ENCODE results near the gene OR2C3. TPM values are rescaled to one million over a fixed set of nuclear protein-coding genes. Genes with fewer than 3 reads are reported as not detected.

The OR2C3 gene
- total and polyA plus RNA-seq, 2 of the 13 experiments (the other 11 are each of a cell fraction or from before 2014, with no cell fraction given) = not detected

DNA sequence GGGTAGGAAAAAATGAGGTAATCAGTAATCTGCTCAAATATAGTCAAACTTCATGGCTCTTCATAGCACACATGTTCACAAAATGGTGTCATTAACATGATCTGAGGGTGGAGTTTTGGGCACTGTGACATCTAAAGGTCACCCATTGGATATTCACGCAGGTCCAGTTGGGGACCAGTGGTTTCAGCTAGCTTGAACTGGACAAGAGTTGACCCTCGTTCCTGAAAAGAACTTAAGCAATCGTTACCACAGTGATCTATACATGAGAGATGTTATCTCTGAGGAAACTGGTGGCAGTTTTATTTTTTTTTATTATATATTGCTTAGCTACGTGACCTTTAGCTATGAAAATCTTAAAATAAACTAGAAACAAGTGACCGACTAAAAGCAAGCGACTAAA lies 3.0 kb upstream of the OR2C3 start:
- CTCF ChIA-PET (ENCODE audit: low intra/inter-chr PET ratio, low total read pairs) = no interaction called here
- intact Hi-C loops (cut with micrococcal nuclease; ENCODE audit: unreplicated experiment) = no loop called here
- Histone ChIP-seq H3K27me3 (ENCODE audit: control insufficient read depth in 1 of 2, insufficient read depth in 2 of 2, low read length in 2 of 2) (no peaks in the 10 kb centered on the region), H3K36me3 (replicated peaks in 1 of 2; ENCODE audit: control insufficient read depth in 1 of 2, insufficient read depth in 2 of 2, low read length in 2 of 2) (no peaks in the 10 kb centered on the region), H3K4me2 (ENCODE audit: low read depth, low read length) (no peak overlapping the region), H3K9ac (ENCODE audit: insufficient read depth, low read depth, low read length) (no peak overlapping the region), H3K4me1 (ENCODE audit: insufficient read depth, low read length) (no peaks in the 10 kb centered on the region), H2AFZ (ENCODE audit: low read length) (no peak overlapping the region), H3K4me3 (replicated peaks in 1 of 3; ENCODE audit: insufficient read depth in 1 of 3, low read depth in 2 of 3, low read length in 3 of 3) (no peak overlapping the region), H3K27ac (ENCODE audit: extremely low read length, insufficient read depth, low read length) (no peak overlapping the region), H3K79me2 (ENCODE audit: insufficient read depth, low read length) (no peaks in the 10 kb centered on the region), H4K20me1 (ENCODE audit: insufficient read depth, low read length) (no peaks in the 10 kb centered on the region), H3K9me3 (ENCODE audit: low read length) (no peaks in the 10 kb centered on the region)
- DNase-seq (ENCODE audit: low spot score) (no peak), ATAC-seq (no peak), FAIRE-seq (no peak)
- BruUV-seq (replicated peaks) = no TSS peak
- in situ Hi-C loops (cut with HindIII; ENCODE audit: extremely low pct_ligation_motif_present, low pct_unique_long_range_greater_than_20kb) = no loop called here
- WGBS (ENCODE audit: low lambda C conversion rate) = 32% methylated on average over 6 of the region's 6 CpGs
- POLR2A ChIA-PET = no interaction called here
- TF ChIP-seq, protein P1, sequence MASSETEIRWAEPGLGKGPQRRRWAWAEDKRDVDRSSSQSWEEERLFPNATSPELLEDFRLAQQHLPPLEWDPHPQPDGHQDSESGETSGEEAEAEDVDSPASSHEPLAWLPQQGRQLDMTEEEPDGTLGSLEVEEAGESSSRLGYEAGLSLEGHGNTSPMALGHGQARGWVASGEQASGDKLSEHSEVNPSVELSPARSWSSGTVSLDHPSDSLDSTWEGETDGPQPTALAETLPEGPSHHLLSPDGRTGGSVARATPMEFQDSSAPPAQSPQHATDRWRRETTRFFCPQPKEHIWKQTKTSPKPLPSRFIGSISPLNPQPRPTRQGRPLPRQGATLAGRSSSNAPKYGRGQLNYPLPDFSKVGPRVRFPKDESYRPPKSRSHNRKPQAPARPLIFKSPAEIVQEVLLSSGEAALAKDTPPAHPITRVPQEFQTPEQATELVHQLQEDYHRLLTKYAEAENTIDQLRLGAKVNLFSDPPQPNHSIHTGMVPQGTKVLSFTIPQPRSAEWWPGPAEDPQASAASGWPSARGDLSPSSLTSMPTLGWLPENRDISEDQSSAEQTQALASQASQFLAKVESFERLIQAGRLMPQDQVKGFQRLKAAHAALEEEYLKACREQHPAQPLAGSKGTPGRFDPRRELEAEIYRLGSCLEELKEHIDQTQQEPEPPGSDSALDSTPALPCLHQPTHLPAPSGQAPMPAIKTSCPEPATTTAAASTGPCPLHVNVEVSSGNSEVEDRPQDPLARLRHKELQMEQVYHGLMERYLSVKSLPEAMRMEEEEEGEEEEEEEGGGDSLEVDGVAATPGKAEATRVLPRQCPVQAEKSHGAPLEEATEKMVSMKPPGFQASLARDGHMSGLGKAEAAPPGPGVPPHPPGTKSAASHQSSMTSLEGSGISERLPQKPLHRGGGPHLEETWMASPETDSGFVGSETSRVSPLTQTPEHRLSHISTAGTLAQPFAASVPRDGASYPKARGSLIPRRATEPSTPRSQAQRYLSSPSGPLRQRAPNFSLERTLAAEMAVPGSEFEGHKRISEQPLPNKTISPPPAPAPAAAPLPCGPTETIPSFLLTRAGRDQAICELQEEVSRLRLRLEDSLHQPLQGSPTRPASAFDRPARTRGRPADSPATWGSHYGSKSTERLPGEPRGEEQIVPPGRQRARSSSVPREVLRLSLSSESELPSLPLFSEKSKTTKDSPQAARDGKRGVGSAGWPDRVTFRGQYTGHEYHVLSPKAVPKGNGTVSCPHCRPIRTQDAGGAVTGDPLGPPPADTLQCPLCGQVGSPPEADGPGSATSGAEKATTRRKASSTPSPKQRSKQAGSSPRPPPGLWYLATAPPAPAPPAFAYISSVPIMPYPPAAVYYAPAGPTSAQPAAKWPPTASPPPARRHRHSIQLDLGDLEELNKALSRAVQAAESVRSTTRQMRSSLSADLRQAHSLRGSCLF (CRISPR knock-in tag; IDR thresholded peaks at IDR 0.05; ENCODE audit: borderline replicate concordance) = no peak
- no peak for TF ChIP-seq TOPORS (CRISPR knock-in tag; IDR thresholded peaks at IDR 0.05)
- no peak for TF ChIP-seq MAF1 (CRISPR knock-in tag; IDR thresholded peaks at IDR 0.05; ENCODE audit: borderline replicate concordance)
- TF ChIP-seq SMC3 (IDR thresholded peaks at IDR 0.05; ENCODE audit: low read length) = no peak
- no peak for TF ChIP-seq EP300 (IDR thresholded peaks at IDR 0.05; ENCODE audit: low read depth in 2 of 2, low read length in 2 of 2)
- TF ChIP-seq EP300 (CRISPR knock-in tag; IDR thresholded peaks at IDR 0.05; ENCODE audit: borderline replicate concordance) = no peak
- TF ChIP-seq, protein P2, sequence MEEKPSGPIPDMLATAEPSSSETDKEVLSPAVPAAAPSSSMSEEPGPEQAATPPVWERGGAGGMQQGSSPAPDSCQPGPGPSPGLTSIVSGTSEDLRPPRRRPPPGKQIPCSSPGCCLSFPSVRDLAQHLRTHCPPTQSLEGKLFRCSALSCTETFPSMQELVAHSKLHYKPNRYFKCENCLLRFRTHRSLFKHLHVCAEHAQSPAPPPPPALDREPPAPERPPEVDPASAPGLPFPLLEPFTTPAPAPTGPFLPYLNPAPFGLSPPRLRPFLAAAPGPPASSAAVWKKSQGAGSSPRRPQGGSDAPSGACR (CRISPR knock-in tag; IDR thresholded peaks at IDR 0.05) = no peak
- TF ChIP-seq DPF2 (CRISPR knock-in tag; IDR thresholded peaks at IDR 0.05; ENCODE audit: borderline replicate concordance, low read depth) = no peak
- no peak for TF ChIP-seq TGIF2 (CRISPR knock-in tag; IDR thresholded peaks at IDR 0.05)
- no peak for TF ChIP-seq SAFB2 (CRISPR knock-in tag; IDR thresholded peaks at IDR 0.05; ENCODE audit: borderline replicate concordance, low read depth)
- TF ChIP-seq FLYWCH1 (CRISPR knock-in tag; IDR thresholded peaks at IDR 0.05) = no peak
- TF ChIP-seq, protein P3, sequence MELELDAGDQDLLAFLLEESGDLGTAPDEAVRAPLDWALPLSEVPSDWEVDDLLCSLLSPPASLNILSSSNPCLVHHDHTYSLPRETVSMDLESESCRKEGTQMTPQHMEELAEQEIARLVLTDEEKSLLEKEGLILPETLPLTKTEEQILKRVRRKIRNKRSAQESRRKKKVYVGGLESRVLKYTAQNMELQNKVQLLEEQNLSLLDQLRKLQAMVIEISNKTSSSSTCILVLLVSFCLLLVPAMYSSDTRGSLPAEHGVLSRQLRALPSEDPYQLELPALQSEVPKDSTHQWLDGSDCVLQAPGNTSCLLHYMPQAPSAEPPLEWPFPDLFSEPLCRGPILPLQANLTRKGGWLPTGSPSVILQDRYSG (CRISPR knock-in tag; IDR thresholded peaks at IDR 0.05) = no peak
- no peak for TF ChIP-seq BORCS8-MEF2B (CRISPR knock-in tag; IDR thresholded peaks at IDR 0.05)
- no peak for TF ChIP-seq XBP1 (CRISPR knock-in tag; IDR thresholded peaks at IDR 0.05)
- TF ChIP-seq ZNF777 (CRISPR knock-in tag; IDR thresholded peaks at IDR 0.05) = no peak
- no peak for TF ChIP-seq ZNF24 (IDR thresholded peaks at IDR 0.05)
- no peak for TF ChIP-seq XRCC5 (optimal IDR thresholded peaks at IDR 0.05; ENCODE audit: low read length)
- TF ChIP-seq, protein P4, sequence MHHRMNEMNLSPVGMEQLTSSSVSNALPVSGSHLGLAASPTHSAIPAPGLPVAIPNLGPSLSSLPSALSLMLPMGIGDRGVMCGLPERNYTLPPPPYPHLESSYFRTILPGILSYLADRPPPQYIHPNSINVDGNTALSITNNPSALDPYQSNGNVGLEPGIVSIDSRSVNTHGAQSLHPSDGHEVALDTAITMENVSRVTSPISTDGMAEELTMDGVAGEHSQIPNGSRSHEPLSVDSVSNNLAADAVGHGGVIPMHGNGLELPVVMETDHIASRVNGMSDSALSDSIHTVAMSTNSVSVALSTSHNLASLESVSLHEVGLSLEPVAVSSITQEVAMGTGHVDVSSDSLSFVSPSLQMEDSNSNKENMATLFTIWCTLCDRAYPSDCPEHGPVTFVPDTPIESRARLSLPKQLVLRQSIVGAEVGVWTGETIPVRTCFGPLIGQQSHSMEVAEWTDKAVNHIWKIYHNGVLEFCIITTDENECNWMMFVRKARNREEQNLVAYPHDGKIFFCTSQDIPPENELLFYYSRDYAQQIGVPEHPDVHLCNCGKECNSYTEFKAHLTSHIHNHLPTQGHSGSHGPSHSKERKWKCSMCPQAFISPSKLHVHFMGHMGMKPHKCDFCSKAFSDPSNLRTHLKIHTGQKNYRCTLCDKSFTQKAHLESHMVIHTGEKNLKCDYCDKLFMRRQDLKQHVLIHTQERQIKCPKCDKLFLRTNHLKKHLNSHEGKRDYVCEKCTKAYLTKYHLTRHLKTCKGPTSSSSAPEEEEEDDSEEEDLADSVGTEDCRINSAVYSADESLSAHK (CRISPR knock-in tag; IDR thresholded peaks at IDR 0.05; ENCODE audit: borderline replicate concordance) = no peak

All from HepG2 (cell line).